ENCODE results near the gene ASB10. TPM values are rescaled to one million over a fixed set of nuclear protein-coding genes. Genes with fewer than 3 reads are reported as not detected.

ASB10 gene
- total and polyA plus RNA-seq, 2 of the 8 experiments (the other 6 are each of a cell fraction or from before 2014, with no cell fraction given), result not detected

GRCh38 chr7:151198945-151199848 lies 12.1 kb upstream of the ASB10 start:
- H4K5ac ChIP-seq (ENCODE audit: insufficient read length, low read depth, low read length), result no peak overlapping the region
- H4K91ac ChIP-seq (replicated peaks; ENCODE audit: insufficient read length, low read length), result peak overlapping the region; percentile 52
- no peak overlapping the region for H2BK120ac ChIP-seq (replicated peaks; ENCODE audit: low read depth, low read length)
- no peak overlapping the region for H2BK12ac ChIP-seq (ENCODE audit: low read depth, low read length)
- peaks cover 5% of the 10 kb centered on the region; the same call in 1 of the 2 replicates for H3K23me2 ChIP-seq (ENCODE audit: low read depth, low read length)
- peaks cover 0 to 13% (median 0%) of the 10 kb centered on the region in 4 experiments; a peak in 2 of 7 replicates for H3K27me3 ChIP-seq (replicated peaks in 1 of 4; ENCODE audit: control insufficient read depth in 3 of 4, extremely low read depth in 1 of 4, insufficient read depth in 3 of 4, low read length in 3 of 4)
- peak overlapping the region; percentile 48 for H3K18ac ChIP-seq (ENCODE audit: extremely low read depth, low read length)
- no peak overlapping the region for H3K14ac ChIP-seq (ENCODE audit: insufficient read length)
- CTCF ChIA-PET (ENCODE audit: partially characterized antibody), result interaction anchor here (2.0 kb wide), 1 partner anchor 45 kb away, joined by 6 read pairs; no protein-coding TSS in a partner anchor
- 0 out of 2 replicates have a peak overlapping the region, but pooled peaks have one; percentile 16 for H2BK15ac ChIP-seq (ENCODE audit: low read length)
- peak overlapping the region; percentile 72; the same call in 1 of the 2 replicates for H2BK20ac ChIP-seq (ENCODE audit: low read length)
- no peak overlapping the region for H3K56ac ChIP-seq (replicated peaks; ENCODE audit: insufficient read length, low read depth, low read length)
- no peak overlapping the region for H3K23ac ChIP-seq (ENCODE audit: insufficient read length)
- FAIRE-seq (no peak), DNase-seq (ENCODE audit: low read depth in 1 of 2, low spot score in 2 of 2) (no peak)
- no peaks in the 10 kb centered on the region for H3K36me3 ChIP-seq (ENCODE audit: control insufficient read depth in 2 of 4, insufficient read depth in 4 of 4, low read length in 3 of 4)
- H4K8ac ChIP-seq (ENCODE audit: extremely low read depth, insufficient read depth, low read length), result peak overlapping the region; percentile 73; the same call in 1 of the 2 replicates
- no peak overlapping the region for H3K4me2 ChIP-seq (ENCODE audit: insufficient read depth in 1 of 2, low read depth in 2 of 2, low read length in 2 of 2)
- H4K20me1 ChIP-seq (replicated peaks in 1 of 2; ENCODE audit: control insufficient read depth in 1 of 2, insufficient read depth in 2 of 2, low read length in 2 of 2), result no peaks in the 10 kb centered on the region
- H3K9me3 ChIP-seq (ENCODE audit: insufficient read depth in 2 of 2, low read depth in 1 of 2, low read length in 1 of 2), result no peaks in the 10 kb centered on the region
- peak overlapping the region; percentile 66; the same call in 1 of the 2 replicates for H2BK5ac ChIP-seq (ENCODE audit: low read depth, low read length)
- POLR2A ChIA-PET (ENCODE audit: partially characterized antibody), result interaction anchor here (0.7 to 2.4 kb wide), 6 partner anchors 11 to 112 kb away, joined by 3 to 13 read pairs (median 4); partner anchors contain the start of genes ABCF2 and H2BK1
- no peak overlapping the region for H2AK5ac ChIP-seq (ENCODE audit: low read depth, low read length)
- H2AFZ ChIP-seq (ENCODE audit: low read length), result no peak overlapping the region; the same call in 1 of the 2 replicates
- WGBS, 2 experiments (ENCODE audit: extremely low coverage in 1 of 2, insufficient coverage in 1 of 2, insufficient read length in 1 of 2, insufficient replicate concordance in 2 of 2, low coverage in 1 of 2, low lambda C conversion rate in 2 of 2, missing lambda C conversion rate in 1 of 2), result 94% methylated on average over 19 of the region's 30 CpGs; no CpG with 5 or more reads in 1 of the 2 experiments
- no peak overlapping the region for H3K4ac ChIP-seq (replicated peaks; ENCODE audit: insufficient read length, low read depth, low read length)
- H3K4me3 ChIP-seq (ENCODE audit: extremely low read depth in 1 of 4, insufficient read depth in 2 of 4, low read depth in 3 of 4, low read length in 4 of 4), result no peak overlapping the region
- H3K79me2 ChIP-seq (ENCODE audit: control insufficient read depth in 1 of 2, insufficient read depth in 2 of 2, low read length in 2 of 2), result no peaks in the 10 kb centered on the region
- H3K9ac ChIP-seq (replicated peaks in 1 of 4; ENCODE audit: extremely low read depth in 1 of 4, low read depth in 3 of 4, low read length in 3 of 4), result no peak overlapping the region
- no peak overlapping the region for H3K27ac ChIP-seq (ENCODE audit: low read depth, low read length)
- peaks cover 0 to 12% (median 3%) of the 10 kb centered on the region in 4 experiments; a peak in 3 of 7 replicates for H3K4me1 ChIP-seq (replicated peaks in 1 of 4; ENCODE audit: control insufficient read depth in 3 of 4, insufficient read depth in 4 of 4, low read length in 3 of 4)
- H3K79me1 ChIP-seq (ENCODE audit: low read depth, low read length), result no peaks in the 10 kb centered on the region
- TF ChIP-seq TEAD4 (IDR thresholded peaks at IDR 0.05; ENCODE audit: low read depth, low read length) (no peak), TBP (IDR thresholded peaks at IDR 0.05; ENCODE audit: low read depth, low read length) (no peak), ASH2L (IDR thresholded peaks at IDR 0.05; ENCODE audit: low read length) (no peak), ATF2 (IDR thresholded peaks at IDR 0.05; ENCODE audit: low read length) (no peak), TCF12 (IDR thresholded peaks at IDR 0.05; ENCODE audit: low read depth, low read length) (no peak), RFX5 (IDR thresholded peaks at IDR 0.05; ENCODE audit: borderline replicate concordance, low read depth, low read length) (no peak), CTCF (IDR thresholded peaks at IDR 0.05; ENCODE audit: control extremely low read depth in 1 of 3, insufficient read depth in 1 of 3, low read depth in 1 of 3, low read length in 3 of 3) (no peak)
